ENCODE data around the gene ZFYVE21.
"Not testable (repeated sequence)": the region's sequence is repeated elsewhere in the genome, so short reads cannot be mapped to it uniquely, and the experiment has no call there.

Gene ZFYVE21

GRCh38 chr14:103763730-103764488 is 48.3 kb downstream of the ZFYVE21 start:
- no peak for DNase-seq (ENCODE audit: low read depth in 2 of 2)

- no peak for DNase-seq (ENCODE audit: low read depth in 2 of 2)
Observed at GRCh38 chr14:103765526-103765925, 49.9 kb downstream of the ZFYVE21 start.

- no peak for DNase-seq (ENCODE audit: low read depth in 2 of 2)
Observed at GRCh38 chr14:103767336-103767894, 51.8 kb downstream of the ZFYVE21 start.

- DNase-seq (ENCODE audit: low read depth in 2 of 2): no peak
Observed at GRCh38 chr14:103770500-103770899, 54.9 kb downstream of the ZFYVE21 start.

GRCh38 chr14:103770902-103771301 is 55.3 kb downstream of the ZFYVE21 start:
- no peak for DNase-seq (ENCODE audit: low read depth in 2 of 2)

- DNase-seq (ENCODE audit: low read depth in 2 of 2): no peak
Observed at GRCh38 chr14:103772078-103772712, 56.6 kb downstream of the ZFYVE21 start.

- no peak for DNase-seq (ENCODE audit: low read depth in 2 of 2)
Observed at GRCh38 chr14:103773521-103773920, 57.9 kb downstream of the ZFYVE21 start.

GRCh38 chr14:103775506-103775905 is 59.9 kb downstream of the ZFYVE21 start:
- DNase-seq (ENCODE audit: low read depth in 2 of 2): no peak

GRCh38 chr14:103776319-103776718 is 60.7 kb downstream of the ZFYVE21 start:
- not testable (repeated sequence) for DNase-seq (ENCODE audit: low read depth in 2 of 2)

- no peak for DNase-seq (ENCODE audit: low read depth in 2 of 2)
Observed at GRCh38 chr14:103782376-103782775, 66.8 kb downstream of the ZFYVE21 start.

Measured in stimulated activated CD8-positive, alpha-beta memory T cell treated with anti-CD3 and anti-CD28 coated beads, Interleukin-2, amount 100 ng/mL, for 48 hours (primary cell).